Keratinocyte (primary cell): ENCODE results near the gene TAF11.

Experiments used
- CTCF ChIP-seq, 3 experiments: IDR thresholded peaks in 1 of 3; conservative IDR thresholded peaks in 1 of 3; optimal IDR thresholded peaks in 1 of 3; 2 replicates in 2 of 3; 3 replicates in 1 of 3; pipeline versions ENCODE3 to v1.5.1; 2011; ENCODE audit warnings: low read length in 3 of 3, mild to moderate bottlenecking in 3 of 3, moderate library complexity in 2 of 3, control low read depth in 1 of 3, inconsistent platforms in 1 of 3; ENCODE audit not compliant: insufficient read depth in 2 of 3; ENCODE audit errors: extremely low read depth in 1 of 3
- EZH2 ChIP-seq: IDR thresholded peaks from one replicate; pipeline ENCODE4 v1.6.1; 2012; ENCODE audit warnings: inconsistent platforms, mild to moderate bottlenecking, low read length, moderate library complexity

GRCh38 chr6:34888874-34889555 is 1.2 kb upstream of the TAF11 start, which contains the start of gene ANKS1A:
- TF ChIP-seq CTCF (optimal IDR thresholded peaks at IDR 0.05 in 1 of 3, IDR thresholded peaks at IDR 0.05 in 1 of 3, conservative IDR thresholded peaks at IDR 0.05 in 1 of 3; ENCODE audit: extremely low read depth in 1 of 3, insufficient read depth in 2 of 3, low read length in 3 of 3) = no peak
- no peak for TF ChIP-seq EZH2
